ENCODE data around the gene ALDH1L1.

The ALDH1L1 gene

GRCh38 chr3:126210606-126211005 is 30.2 kb upstream of the ALDH1L1 start:
- TF ChIP-seq CTCF (IDR thresholded peaks at IDR 0.05), result no peak

DNA sequence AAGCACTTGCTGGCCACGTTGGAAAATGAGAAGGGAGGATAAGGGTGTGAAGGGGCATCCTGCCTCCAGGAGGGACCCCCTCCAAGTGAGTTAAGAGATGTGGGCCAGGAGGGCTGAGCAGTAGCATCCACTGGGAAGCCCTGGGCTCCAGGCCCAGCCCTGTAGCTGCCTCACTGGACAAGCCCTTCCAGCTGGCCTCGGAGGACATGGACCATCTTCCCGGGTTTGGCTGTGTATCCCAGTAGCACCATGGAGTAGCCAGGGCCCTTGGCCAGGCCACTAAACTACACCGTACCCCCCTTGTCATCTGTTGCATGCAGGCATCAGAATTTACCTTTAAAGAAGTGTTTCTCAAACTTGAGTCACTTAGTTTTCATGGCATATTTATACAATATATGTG is 29.4 kb upstream of the ALDH1L1 start:
- no peak for TF ChIP-seq CTCF (IDR thresholded peaks at IDR 0.05)

DNA sequence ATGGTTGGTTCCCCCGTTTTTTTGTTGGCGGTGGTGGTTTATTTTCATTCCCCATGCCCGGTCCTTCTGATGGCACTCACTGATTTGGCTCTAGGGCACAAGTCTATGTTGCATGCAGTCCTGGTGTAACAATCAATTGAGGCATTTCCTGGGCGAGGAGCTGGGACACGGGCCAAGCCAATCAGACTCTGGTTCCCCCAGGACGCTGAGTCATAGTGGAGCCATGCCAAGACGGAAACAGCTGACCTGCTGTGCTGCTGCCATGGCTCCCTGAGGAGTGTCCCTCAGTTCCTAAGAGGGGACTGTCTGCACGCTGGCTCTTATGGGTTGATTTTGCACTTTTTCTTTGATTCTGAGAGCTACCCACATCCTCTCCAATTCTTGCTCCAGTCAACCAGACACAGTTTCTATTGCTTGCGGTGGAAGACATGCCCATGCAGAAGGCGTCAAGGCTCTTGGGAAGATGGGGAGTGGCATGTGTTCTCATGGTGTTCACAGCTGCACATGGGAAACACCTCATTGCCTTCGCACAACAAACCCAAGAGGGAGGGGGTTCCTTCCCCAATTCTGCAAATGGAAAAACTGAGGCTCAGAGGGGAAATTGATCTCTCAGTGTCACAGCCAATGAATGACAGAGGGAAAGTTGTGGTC is 28.3 kb upstream of the ALDH1L1 start:
- no peak for TF ChIP-seq CTCF (IDR thresholded peaks at IDR 0.05)

- no peak for TF ChIP-seq CTCF (IDR thresholded peaks at IDR 0.05)
These were observed 27.8 kb upstream of the ALDH1L1 start for GRCh38 chr3:126208182-126208581.

GRCh38 chr3:126207166-126207565 is 26.8 kb upstream of the ALDH1L1 start:
- TF ChIP-seq CTCF (IDR thresholded peaks at IDR 0.05), result no peak

- no peak for TF ChIP-seq CTCF (IDR thresholded peaks at IDR 0.05)
These were observed 25.6 kb upstream of the ALDH1L1 start for GRCh38 chr3:126205717-126206655.

DNA sequence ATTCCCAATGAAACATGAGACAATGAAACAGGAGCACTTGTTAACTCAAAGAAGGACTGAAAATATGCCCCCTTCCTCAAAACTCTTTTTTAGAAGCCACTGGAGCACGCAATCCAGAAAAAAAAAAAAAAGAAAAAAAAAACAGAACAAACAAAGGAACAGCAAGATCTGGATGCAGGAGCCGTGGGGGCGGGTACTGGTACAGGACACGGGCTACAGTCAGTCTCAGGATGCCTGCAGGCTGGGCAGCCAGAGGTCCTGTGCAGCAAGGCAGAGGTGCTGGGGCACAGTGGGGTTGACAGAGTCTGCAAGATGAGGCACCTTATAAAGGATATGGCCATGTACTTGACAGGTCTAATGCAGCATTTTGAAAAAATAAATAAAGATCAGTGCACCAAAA is 22.3 kb upstream of the ALDH1L1 start:
- no peak for TF ChIP-seq CTCF (IDR thresholded peaks at IDR 0.05)

Data from LNCAP (cell line).